VCaP (cell line): Measurements from ENCODE around the gene TUBB2B.

Source experiments
- H3K27ac ChIP-seq: fragments of 450-650 bp; 2 replicates; pipeline ENCODE4 v1.5.1; 2017
- TF ChIP-seq, protein P1 (sequence below): fragments of 450-650 bp; conservative IDR thresholded peaks from 2 replicates; pipeline ENCODE4 v1.5.1; 2017; ENCODE audit warnings: mild to moderate bottlenecking, moderate library complexity

TUBB2B gene

DNA sequence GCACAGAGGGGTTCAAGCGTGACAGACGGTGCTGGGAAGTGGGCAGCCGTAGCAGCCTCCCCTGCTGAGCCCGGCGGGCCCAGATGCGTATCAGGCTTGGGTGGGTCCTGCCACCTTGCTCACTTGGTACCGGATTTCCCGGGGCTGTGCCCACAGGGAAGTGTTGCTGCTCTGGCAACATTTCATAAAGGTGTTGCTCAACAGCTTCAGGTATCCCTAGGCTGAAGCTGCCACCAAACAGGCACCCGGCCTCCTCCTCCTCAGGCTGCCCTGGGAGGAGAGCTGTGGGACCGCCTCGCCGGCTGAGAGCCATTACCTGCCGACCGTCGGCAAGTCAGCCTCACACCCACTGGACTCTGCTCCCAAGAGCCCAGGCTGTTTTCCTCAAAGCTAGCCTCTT, 42.8 kb upstream of the TUBB2B start:
- TF ChIP-seq, protein P1, sequence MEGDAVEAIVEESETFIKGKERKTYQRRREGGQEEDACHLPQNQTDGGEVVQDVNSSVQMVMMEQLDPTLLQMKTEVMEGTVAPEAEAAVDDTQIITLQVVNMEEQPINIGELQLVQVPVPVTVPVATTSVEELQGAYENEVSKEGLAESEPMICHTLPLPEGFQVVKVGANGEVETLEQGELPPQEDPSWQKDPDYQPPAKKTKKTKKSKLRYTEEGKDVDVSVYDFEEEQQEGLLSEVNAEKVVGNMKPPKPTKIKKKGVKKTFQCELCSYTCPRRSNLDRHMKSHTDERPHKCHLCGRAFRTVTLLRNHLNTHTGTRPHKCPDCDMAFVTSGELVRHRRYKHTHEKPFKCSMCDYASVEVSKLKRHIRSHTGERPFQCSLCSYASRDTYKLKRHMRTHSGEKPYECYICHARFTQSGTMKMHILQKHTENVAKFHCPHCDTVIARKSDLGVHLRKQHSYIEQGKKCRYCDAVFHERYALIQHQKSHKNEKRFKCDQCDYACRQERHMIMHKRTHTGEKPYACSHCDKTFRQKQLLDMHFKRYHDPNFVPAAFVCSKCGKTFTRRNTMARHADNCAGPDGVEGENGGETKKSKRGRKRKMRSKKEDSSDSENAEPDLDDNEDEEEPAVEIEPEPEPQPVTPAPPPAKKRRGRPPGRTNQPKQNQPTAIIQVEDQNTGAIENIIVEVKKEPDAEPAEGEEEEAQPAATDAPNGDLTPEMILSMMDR, result no peak
- no peak overlapping the region for H3K27ac ChIP-seq

DNA sequence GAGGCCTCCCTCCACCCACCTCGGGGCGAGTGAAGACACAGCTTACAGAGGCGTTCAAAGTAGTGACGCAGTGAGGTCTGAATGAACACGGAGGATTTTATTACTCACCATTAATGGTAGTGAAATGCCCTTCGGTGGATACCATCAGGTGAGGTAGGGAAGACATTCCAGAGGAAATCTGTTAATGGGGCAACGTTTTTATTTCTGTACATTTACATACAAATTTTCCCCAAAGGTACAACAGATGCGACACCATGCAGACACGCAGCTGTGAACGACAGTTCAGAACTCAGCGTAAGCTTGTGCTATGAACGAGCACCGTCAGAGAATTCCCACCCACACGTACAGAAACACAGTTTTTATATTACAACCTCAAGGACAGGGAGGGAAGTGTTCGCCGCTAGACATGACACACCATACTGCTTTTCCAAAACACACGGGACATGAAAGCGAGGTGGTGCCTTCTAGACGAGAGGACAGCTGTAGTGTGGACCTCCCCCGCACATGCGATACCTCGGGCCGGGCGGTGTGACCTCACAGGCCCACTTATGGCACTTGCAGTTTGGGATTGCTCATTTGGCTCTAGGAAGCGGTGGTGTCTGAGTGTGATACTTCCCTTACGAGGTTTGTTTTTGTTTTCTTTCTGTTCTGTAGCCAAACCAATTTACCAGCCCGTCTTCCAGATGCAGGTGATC, 42.0 kb upstream of the TUBB2B start:
- no peak overlapping the region for H3K27ac ChIP-seq
- TF ChIP-seq, protein P1, result no peak

GRCh38 chr6:3268680-3269079, 41.2 kb upstream of the TUBB2B start:
- TF ChIP-seq, protein P1, result no peak
- H3K27ac ChIP-seq, result no peak overlapping the region

- TF ChIP-seq, protein P1, result no peak
- no peak overlapping the region for H3K27ac ChIP-seq
These were observed 39.7 kb upstream of the TUBB2B start for GRCh38 chr6:3267162-3267561.

- no peak overlapping the region for H3K27ac ChIP-seq
- TF ChIP-seq, protein P1, result no peak
These were observed 38.7 kb upstream of the TUBB2B start for GRCh38 chr6:3266170-3266569.

GRCh38 chr6:3265671-3266070, 38.2 kb upstream of the TUBB2B start:
- TF ChIP-seq, protein P1, result no peak
- H3K27ac ChIP-seq, result no peak overlapping the region

GRCh38 chr6:3264356-3264755, 36.9 kb upstream of the TUBB2B start:
- TF ChIP-seq, protein P1, result no peak
- H3K27ac ChIP-seq, result no peak overlapping the region
